Liver (tissue), 3 donors: ENCODE data around the gene CLEC16A.

Experiments
- EGR1 ChIP-seq, 2 donors: IDR thresholded peaks; 2 replicates each; pipeline ENCODE4 v1.6.1; 2016 to 2018; ENCODE audit warnings: antibody characterized with exemption in 2 of 2, low read depth in 2 of 2
- GABPA ChIP-seq, 2 donors: IDR thresholded peaks in 1 of 2; conservative IDR thresholded peaks in 1 of 2; 2 replicates each; pipeline ENCODE4 v1.6.1; 2016; ENCODE audit warnings: antibody characterized with exemption in 2 of 2, mild to moderate bottlenecking in 1 of 2, moderate library complexity in 1 of 2
- HNF4A ChIP-seq, 2 donors: conservative IDR thresholded peaks; 2 replicates each; pipeline ENCODE4 v1.6.1; 2016; ENCODE audit warnings: antibody characterized with exemption in 2 of 2, mild to moderate bottlenecking in 2 of 2
- JUND ChIP-seq, 2 donors: IDR thresholded peaks; 2 replicates each; pipeline ENCODE4 v1.6.1; 2016; ENCODE audit warnings: antibody characterized with exemption in 2 of 2
- RXRA ChIP-seq, 2 donors: IDR thresholded peaks; 2 replicates each; pipeline ENCODE4 v1.6.1; 2017 to 2018; ENCODE audit warnings: antibody characterized with exemption in 2 of 2, mild to moderate bottlenecking in 1 of 2
- ZBTB33 ChIP-seq: IDR thresholded peaks from 2 replicates; pipeline ENCODE4 v1.6.1; 2016; ENCODE audit warnings: antibody characterized with exemption
- TF ChIP-seq, protein P1 (sequence below): fragments of 150-350 bp; IDR thresholded peaks from 2 replicates; pipeline ENCODE4 v1.5.1; 2017; ENCODE audit warnings: improper control_type of control experiment, low read depth, low read length; ENCODE audit not compliant: missing input control
- TF ChIP-seq, protein P2 (sequence below): IDR thresholded peaks from 2 replicates; pipeline ENCODE4 v1.6.1; 2016; ENCODE audit warnings: antibody characterized with exemption
- donor health status: healthy.
- donor health status: healthy.

DNA sequence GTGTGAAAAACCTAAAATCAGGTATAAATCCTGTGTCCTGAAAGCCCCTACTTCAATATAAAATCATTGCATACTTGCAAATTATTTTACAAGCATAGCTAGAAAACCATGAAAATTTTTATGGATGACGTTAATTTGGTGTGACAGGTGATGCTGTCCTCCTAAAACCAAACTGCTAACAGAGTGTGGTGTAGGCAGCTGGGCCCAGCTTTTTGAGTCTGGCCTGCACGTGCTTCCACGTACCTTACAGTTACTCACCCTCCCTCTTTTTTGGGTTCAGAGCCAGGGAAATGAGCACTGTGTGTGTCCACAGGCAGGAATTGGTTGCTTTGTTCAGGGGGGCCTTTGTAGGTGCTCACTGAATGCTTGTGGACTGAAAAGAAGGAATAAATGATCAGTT is 36.4 kb downstream of the CLEC16A start:
- TF ChIP-seq, protein P1, sequence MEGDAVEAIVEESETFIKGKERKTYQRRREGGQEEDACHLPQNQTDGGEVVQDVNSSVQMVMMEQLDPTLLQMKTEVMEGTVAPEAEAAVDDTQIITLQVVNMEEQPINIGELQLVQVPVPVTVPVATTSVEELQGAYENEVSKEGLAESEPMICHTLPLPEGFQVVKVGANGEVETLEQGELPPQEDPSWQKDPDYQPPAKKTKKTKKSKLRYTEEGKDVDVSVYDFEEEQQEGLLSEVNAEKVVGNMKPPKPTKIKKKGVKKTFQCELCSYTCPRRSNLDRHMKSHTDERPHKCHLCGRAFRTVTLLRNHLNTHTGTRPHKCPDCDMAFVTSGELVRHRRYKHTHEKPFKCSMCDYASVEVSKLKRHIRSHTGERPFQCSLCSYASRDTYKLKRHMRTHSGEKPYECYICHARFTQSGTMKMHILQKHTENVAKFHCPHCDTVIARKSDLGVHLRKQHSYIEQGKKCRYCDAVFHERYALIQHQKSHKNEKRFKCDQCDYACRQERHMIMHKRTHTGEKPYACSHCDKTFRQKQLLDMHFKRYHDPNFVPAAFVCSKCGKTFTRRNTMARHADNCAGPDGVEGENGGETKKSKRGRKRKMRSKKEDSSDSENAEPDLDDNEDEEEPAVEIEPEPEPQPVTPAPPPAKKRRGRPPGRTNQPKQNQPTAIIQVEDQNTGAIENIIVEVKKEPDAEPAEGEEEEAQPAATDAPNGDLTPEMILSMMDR, result no peak
- TF ChIP-seq, protein P2, sequence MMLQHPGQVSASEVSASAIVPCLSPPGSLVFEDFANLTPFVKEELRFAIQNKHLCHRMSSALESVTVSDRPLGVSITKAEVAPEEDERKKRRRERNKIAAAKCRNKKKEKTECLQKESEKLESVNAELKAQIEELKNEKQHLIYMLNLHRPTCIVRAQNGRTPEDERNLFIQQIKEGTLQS, result no peak
- TF ChIP-seq ZBTB33 (no peak), EGR1 (IDR thresholded peaks at IDR 0.05; ENCODE audit: low read depth in 2 of 2) (no peak), HNF4A (conservative IDR thresholded peaks at IDR 0.05) (no peak), JUND (IDR thresholded peaks at IDR 0.05) (no peak), GABPA (IDR thresholded peaks at IDR 0.05 in 1 of 2, conservative IDR thresholded peaks at IDR 0.05 in 1 of 2) (no peak), RXRA (IDR thresholded peaks at IDR 0.05) (no peak)
